Measurements from ENCODE around the gene AADACL2. TPM values are rescaled to one million over a fixed set of nuclear protein-coding genes. Genes with fewer than 3 reads are reported as not detected.

AADACL2 gene
- total and polyA plus RNA-seq, 4 donors = not detected

DNA sequence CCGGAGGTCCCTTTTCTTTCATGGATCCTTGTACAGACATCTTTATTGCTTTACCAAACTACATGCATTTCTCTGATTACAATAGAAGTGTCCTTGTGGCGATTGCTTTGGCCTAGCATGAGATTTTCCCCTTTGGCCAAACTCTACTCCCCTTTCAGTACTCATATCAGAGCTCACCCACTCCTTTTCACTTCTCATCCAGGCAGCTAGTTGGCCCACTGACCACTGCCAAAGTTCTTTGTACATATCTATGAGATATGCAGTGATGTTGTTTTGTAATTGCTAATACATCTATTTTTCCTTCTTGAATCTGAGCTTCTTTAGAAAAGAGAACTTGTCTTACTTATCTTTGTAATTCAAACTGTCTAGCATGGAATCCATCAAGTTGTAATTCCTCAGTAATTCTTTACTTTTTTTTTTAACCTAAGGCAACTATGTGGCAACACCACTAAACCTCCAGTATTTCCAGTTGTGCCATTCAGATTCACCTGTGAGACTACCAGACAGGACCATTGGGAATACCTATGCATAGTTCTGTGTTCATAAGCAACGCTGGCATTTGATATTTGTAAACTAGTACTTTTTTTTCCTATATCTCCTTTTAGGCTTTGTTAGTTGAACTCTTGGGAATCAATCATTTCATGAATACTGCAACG, 39.2 kb downstream of the AADACL2 start:
- no peak for DNase-seq (ENCODE audit: low spot score)
- Histone ChIP-seq H3K27me3 (ENCODE audit: control insufficient read depth in 4 of 4, insufficient read depth in 4 of 4, low read length in 3 of 4) (no peaks in the 10 kb centered on the region), H3K27ac (ENCODE audit: low read depth in 1 of 2, low read length in 2 of 2) (no peak overlapping the region), H3K4me1 (ENCODE audit: control insufficient read depth in 4 of 4, insufficient read depth in 4 of 4, low read length in 3 of 4) (peaks cover 3 to 33% (median 7%) of the 10 kb centered on the region in 4 donors), H3K4me3 (ENCODE audit: low read depth in 1 of 3, low read length in 3 of 3) (no peak overlapping the region), H3K36me3 (ENCODE audit: control insufficient read depth in 4 of 4, insufficient read depth in 3 of 4, low read depth in 1 of 4, low read length in 3 of 4) (no peaks in the 10 kb centered on the region), H3K9ac (ENCODE audit: low read depth in 1 of 2, low read length in 2 of 2) (no peak overlapping the region), H3K9me3 (ENCODE audit: control insufficient read depth in 4 of 4, low read length in 3 of 4) (no peaks in the 10 kb centered on the region)
- WGBS = 92% methylated on average over 4 of the region's 4 CpGs
- TF ChIP-seq, protein P1, sequence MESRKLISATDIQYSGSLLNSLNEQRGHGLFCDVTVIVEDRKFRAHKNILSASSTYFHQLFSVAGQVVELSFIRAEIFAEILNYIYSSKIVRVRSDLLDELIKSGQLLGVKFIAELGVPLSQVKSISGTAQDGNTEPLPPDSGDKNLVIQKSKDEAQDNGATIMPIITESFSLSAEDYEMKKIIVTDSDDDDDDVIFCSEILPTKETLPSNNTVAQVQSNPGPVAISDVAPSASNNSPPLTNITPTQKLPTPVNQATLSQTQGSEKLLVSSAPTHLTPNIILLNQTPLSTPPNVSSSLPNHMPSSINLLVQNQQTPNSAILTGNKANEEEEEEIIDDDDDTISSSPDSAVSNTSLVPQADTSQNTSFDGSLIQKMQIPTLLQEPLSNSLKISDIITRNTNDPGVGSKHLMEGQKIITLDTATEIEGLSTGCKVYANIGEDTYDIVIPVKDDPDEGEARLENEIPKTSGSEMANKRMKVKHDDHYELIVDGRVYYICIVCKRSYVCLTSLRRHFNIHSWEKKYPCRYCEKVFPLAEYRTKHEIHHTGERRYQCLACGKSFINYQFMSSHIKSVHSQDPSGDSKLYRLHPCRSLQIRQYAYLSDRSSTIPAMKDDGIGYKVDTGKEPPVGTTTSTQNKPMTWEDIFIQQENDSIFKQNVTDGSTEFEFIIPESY (IDR thresholded peaks at IDR 0.05) = no peak
- TF ChIP-seq JUND (IDR thresholded peaks at IDR 0.05) (no peak), NR2F2 (IDR thresholded peaks at IDR 0.05) (no peak), YY1 (IDR thresholded peaks at IDR 0.05) (no peak), HNF4A (conservative IDR thresholded peaks at IDR 0.05) (no peak), RAD21 (IDR thresholded peaks at IDR 0.05) (no peak), TAF1 (conservative IDR thresholded peaks at IDR 0.05) (no peak), CTCF (IDR thresholded peaks at IDR 0.05; ENCODE audit: low read depth, low read length, missing input control) (no peak), GABPA (IDR thresholded peaks at IDR 0.05 in 1 of 2, conservative IDR thresholded peaks at IDR 0.05 in 1 of 2) (no peak), RXRA (IDR thresholded peaks at IDR 0.05) (no peak), FOXA1 (IDR thresholded peaks at IDR 0.05) (no peak)
- TF ChIP-seq, protein P2, sequence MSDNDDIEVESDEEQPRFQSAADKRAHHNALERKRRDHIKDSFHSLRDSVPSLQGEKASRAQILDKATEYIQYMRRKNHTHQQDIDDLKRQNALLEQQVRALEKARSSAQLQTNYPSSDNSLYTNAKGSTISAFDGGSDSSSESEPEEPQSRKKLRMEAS (IDR thresholded peaks at IDR 0.05) = no peak
- TF ChIP-seq, protein P3, sequence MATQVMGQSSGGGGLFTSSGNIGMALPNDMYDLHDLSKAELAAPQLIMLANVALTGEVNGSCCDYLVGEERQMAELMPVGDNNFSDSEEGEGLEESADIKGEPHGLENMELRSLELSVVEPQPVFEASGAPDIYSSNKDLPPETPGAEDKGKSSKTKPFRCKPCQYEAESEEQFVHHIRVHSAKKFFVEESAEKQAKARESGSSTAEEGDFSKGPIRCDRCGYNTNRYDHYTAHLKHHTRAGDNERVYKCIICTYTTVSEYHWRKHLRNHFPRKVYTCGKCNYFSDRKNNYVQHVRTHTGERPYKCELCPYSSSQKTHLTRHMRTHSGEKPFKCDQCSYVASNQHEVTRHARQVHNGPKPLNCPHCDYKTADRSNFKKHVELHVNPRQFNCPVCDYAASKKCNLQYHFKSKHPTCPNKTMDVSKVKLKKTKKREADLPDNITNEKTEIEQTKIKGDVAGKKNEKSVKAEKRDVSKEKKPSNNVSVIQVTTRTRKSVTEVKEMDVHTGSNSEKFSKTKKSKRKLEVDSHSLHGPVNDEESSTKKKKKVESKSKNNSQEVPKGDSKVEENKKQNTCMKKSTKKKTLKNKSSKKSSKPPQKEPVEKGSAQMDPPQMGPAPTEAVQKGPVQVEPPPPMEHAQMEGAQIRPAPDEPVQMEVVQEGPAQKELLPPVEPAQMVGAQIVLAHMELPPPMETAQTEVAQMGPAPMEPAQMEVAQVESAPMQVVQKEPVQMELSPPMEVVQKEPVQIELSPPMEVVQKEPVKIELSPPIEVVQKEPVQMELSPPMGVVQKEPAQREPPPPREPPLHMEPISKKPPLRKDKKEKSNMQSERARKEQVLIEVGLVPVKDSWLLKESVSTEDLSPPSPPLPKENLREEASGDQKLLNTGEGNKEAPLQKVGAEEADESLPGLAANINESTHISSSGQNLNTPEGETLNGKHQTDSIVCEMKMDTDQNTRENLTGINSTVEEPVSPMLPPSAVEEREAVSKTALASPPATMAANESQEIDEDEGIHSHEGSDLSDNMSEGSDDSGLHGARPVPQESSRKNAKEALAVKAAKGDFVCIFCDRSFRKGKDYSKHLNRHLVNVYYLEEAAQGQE (IDR thresholded peaks at IDR 0.05) = no peak

- 94% methylated on average over 1 of the region's 1 CpG for WGBS
- Histone ChIP-seq H3K27me3 (ENCODE audit: control insufficient read depth in 4 of 4, insufficient read depth in 4 of 4, low read length in 3 of 4) (no peaks in the 10 kb centered on the region), H3K36me3 (ENCODE audit: control insufficient read depth in 4 of 4, insufficient read depth in 3 of 4, low read depth in 1 of 4, low read length in 3 of 4) (no peaks in the 10 kb centered on the region), H3K27ac (ENCODE audit: low read depth in 1 of 2, low read length in 2 of 2) (no peak overlapping the region), H3K4me3 (ENCODE audit: low read depth in 1 of 3, low read length in 3 of 3) (no peak overlapping the region), H3K4me1 (ENCODE audit: control insufficient read depth in 4 of 4, insufficient read depth in 4 of 4, low read length in 3 of 4) (peaks cover 1 to 30% (median 7%) of the 10 kb centered on the region in 4 donors), H3K9ac (ENCODE audit: low read depth in 1 of 2, low read length in 2 of 2) (no peak overlapping the region), H3K9me3 (ENCODE audit: control insufficient read depth in 4 of 4, low read length in 3 of 4) (no peaks in the 10 kb centered on the region)
- no peak for DNase-seq (ENCODE audit: low spot score)
- TF ChIP-seq HNF4G (IDR thresholded peaks at IDR 0.05) (no peak), FOXA2 (IDR thresholded peaks at IDR 0.05) (no peak), TAF1 (conservative IDR thresholded peaks at IDR 0.05) (no peak), JUND (IDR thresholded peaks at IDR 0.05) (no peak), SP1 (IDR thresholded peaks at IDR 0.05) (no peak), FOXA1 (IDR thresholded peaks at IDR 0.05) (no peak), RXRA (IDR thresholded peaks at IDR 0.05) (no peak), YY1 (IDR thresholded peaks at IDR 0.05) (no peak), NR2F2 (IDR thresholded peaks at IDR 0.05) (no peak)
- TF ChIP-seq, protein P4, sequence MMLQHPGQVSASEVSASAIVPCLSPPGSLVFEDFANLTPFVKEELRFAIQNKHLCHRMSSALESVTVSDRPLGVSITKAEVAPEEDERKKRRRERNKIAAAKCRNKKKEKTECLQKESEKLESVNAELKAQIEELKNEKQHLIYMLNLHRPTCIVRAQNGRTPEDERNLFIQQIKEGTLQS (IDR thresholded peaks at IDR 0.05) = no peak
- TF ChIP-seq, protein P3 (IDR thresholded peaks at IDR 0.05) = no peak
- TF ChIP-seq, protein P2 (IDR thresholded peaks at IDR 0.05) = no peak
These were observed 40.5 kb downstream of the AADACL2 start for GRCh38 chr3:151774235-151774634.

Measured in liver (tissue), 9 donors.